ENCODE results near the gene PRPSAP1. TPM values are rescaled to one million over a fixed set of nuclear protein-coding genes. Genes with fewer than 3 reads are reported as not detected.

The PRPSAP1 gene
- total RNA-seq: 52.2 TPM

DNA sequence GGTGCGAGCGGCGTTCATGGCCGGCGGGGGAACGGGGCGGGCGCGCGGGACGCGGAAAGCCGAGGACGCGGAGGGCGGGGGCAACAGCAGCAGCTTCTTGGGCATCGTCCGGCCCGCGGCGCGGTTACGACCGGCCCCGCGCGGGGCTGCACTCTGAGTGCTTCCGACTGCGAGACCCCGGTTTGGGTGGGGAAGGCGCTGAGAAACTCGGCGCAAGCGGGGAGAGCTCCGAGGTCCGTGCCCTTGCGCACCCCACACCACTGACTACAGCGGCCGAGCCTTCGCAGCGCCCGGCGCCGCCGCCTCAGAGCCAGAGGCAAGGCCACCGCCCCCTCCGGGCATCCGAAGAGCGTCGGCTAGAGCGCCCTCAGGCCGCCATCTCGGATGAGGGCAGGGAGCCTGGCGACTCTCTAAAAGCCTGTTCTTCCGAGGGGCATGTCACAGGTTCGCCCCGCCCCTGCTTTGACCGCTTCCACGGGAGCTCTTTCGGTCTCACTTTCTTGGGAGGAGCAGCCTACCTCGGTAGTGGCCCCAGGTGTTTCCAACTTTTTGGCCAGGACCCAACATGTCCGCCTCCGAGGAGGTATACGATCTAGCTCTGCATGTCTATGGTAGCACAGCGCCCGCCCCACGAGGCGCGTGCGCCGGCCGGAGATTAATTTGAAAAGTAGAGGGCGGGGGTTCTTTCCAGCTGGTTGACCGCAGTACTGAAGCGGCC lies at the start of gene PRPSAP1:
TSS of gene PRPSAP1 (minus strand) at position 318 of the 718 bp plus-strand sequence. CDS start at position 105, 213 bp downstream.
- DNase-seq (ENCODE audit: low spot score): peak; percentile 85

GRCh38 chr17:76402711-76403110 lies 49.0 kb upstream of the PRPSAP1 start:
- no peak for DNase-seq (ENCODE audit: low spot score)

DNA sequence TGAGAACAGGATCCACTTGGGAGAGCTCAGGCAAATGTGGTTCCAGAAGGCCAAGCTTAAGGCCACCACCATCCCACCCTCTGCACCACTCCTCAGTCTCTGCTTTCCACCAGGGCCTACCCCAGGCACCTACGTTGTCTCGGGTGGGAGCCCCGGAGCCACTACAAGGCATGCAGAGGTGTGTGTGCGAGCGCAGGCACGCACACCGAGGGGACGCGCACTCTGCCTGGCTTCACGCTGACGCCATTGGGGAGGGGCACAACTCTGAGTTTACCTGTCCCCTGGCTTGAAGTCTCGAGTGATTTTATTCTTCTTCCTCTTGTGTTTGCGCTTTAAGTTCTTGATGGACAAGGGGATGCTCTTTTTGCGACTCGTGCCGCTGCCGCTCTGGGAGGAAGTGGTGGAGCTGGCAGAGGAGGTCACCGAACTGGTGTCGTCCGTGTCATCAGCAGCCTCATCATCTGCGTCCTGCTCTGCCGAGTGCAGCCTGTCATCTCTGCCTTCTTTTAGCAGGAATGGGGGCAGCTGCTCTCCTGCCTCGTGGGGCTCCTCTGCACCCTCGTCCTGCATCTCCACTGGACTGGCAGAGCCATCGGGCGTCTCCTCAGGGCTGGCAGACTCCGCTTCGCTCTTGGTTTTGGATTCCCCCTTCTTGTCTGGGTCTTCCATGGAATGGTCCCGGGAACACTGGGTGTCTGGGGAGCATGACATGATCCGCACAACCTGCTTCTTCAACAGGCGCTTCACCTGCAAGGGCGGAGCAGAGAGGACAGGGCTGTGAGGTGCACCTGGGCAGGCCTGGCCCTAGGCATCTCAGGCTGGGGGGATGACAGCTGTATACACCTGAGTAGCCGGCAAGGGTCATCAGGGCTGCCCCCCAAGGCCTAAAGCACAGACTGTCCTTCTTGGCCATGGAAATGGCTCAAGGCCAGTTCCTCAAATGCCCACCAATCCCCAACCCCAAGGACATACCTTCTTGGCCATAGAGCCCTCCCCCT lies 45.8 kb upstream of the PRPSAP1 start:
- no peak for DNase-seq (ENCODE audit: low spot score)

- no peak for DNase-seq (ENCODE audit: low spot score)
Measured at GRCh38 chr17:76398523-76399174, 44.9 kb upstream of the PRPSAP1 start.

DNA sequence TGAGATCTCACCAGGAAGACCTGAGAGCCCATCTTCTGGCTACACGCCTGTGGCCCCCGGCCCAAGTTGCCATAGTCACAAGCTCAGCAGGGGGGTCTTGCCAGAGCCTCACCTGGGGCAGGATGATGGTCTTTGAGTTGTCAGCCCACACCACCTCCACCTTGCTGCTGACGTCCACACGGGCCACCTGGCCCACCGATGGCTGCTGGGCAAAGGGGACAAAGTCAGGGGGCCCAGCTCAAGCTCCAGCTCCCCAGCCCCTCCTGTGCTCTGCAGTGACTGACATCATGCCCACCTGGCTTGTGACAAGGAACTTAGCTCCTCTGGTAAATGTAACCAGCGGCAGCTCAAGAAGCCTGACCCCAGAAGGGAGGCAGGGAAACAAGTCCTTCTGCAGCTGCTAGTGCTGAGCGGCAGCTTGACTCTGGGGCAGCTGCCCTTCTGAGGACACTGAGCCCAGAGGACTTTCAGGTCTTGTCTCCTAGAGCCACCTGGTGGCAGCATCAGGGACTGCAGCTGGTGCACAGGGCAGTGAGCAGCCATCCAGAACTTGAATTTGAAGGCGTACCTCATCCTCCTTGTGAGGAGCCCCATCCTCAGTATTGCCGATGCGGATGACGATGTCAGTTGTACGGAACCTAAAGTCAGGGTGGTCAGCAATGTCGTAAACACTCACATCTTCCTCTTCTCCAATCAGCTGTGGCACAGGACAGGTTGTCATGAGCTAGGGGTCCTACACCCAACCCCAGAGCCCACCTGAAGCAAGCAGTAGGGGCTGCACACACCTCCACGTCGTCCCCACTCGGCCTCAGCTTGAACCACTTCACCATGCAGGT lies 44.2 kb upstream of the PRPSAP1 start:
- peak; percentile 90 for DNase-seq (ENCODE audit: low spot score)

DNA sequence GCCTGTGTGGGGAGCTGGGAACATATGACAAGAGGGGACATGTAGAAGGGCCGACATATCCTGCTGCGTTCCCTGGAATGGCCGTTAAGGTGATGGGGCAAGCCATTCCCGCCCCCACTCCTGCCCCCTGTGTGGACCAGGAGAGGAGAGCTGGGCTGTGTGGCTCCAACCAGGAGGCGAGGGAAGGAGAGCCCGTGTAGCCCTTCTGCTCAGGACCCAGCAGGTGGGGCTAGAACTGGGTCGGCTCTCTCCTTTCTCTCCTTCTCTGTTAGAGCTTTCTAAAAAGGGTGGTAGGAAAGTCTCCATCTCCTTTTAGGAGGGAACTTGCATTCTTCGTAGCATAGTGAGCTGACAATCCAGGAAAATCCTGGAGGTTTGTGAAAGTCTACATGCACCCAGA lies 43.5 kb upstream of the PRPSAP1 start:
- DNase-seq (ENCODE audit: low spot score): no peak

- no peak for DNase-seq (ENCODE audit: low spot score)
Measured at GRCh38 chr17:76395980-76396379, 42.3 kb upstream of the PRPSAP1 start.

DNA sequence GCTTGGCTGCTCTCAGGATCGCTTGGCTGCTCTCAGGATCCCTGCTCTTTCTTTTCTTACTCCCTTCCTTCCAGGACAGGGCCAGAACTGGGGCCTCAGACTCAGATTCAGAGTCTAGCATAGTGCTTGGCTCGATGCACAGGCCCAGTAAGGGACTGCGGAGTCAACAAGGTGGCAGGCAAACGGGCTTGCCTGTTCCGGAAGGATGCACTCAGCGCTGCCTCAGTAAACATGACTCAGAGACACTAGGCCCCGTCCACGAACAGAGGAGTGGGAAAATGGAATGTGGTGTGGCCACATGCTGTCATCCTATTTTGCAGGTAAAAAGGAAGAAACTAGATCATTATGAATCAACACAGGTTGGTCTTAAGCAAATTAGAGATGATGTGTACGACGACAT lies 40.5 kb upstream of the PRPSAP1 start:
- DNase-seq (ENCODE audit: low spot score): no peak

- no peak for DNase-seq (ENCODE audit: low spot score)
Measured at GRCh38 chr17:76391200-76391715, 37.5 kb upstream of the PRPSAP1 start.

GRCh38 chr17:76390003-76390421 lies 36.3 kb upstream of the PRPSAP1 start:
- DNase-seq (ENCODE audit: low spot score): no peak

- no peak for DNase-seq (ENCODE audit: low spot score)
Measured at GRCh38 chr17:76388966-76389888, 35.5 kb upstream of the PRPSAP1 start.

- no peak for DNase-seq (ENCODE audit: low spot score)
Measured at GRCh38 chr17:76386966-76387765, 33.5 kb upstream of the PRPSAP1 start.

- peak; percentile 70 for DNase-seq (ENCODE audit: low spot score)
Measured at GRCh38 chr17:76385892-76386786, 32.4 kb upstream of the PRPSAP1 start.

GRCh38 chr17:76384987-76385891 lies 31.5 kb upstream of the PRPSAP1 start:
- DNase-seq (ENCODE audit: low spot score): no peak

GRCh38 chr17:76384222-76384986 lies 30.7 kb upstream of the PRPSAP1 start, which contains the start of gene SPHK1:
Gene SPHK1 (plus strand): TSS chr17:76384609. CDS start chr17:76385645, 1,036 bp downstream.
- DNase-seq (ENCODE audit: low spot score): peak; percentile 61

Measured in mucosa of gallbladder (tissue), 1 donor.